Measurements from ENCODE around the gene OPN1SW.

- TF ChIP-seq, protein P1, sequence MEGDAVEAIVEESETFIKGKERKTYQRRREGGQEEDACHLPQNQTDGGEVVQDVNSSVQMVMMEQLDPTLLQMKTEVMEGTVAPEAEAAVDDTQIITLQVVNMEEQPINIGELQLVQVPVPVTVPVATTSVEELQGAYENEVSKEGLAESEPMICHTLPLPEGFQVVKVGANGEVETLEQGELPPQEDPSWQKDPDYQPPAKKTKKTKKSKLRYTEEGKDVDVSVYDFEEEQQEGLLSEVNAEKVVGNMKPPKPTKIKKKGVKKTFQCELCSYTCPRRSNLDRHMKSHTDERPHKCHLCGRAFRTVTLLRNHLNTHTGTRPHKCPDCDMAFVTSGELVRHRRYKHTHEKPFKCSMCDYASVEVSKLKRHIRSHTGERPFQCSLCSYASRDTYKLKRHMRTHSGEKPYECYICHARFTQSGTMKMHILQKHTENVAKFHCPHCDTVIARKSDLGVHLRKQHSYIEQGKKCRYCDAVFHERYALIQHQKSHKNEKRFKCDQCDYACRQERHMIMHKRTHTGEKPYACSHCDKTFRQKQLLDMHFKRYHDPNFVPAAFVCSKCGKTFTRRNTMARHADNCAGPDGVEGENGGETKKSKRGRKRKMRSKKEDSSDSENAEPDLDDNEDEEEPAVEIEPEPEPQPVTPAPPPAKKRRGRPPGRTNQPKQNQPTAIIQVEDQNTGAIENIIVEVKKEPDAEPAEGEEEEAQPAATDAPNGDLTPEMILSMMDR (IDR thresholded peaks at IDR 0.05; ENCODE audit: low read depth, low read length) = no peak
- no peak for TF ChIP-seq EZH2phosphoT487 (IDR thresholded peaks at IDR 0.05; ENCODE audit: low read depth)
Measured at GRCh38 chr7:128735436-128735835, 40.2 kb downstream of the OPN1SW start.
